B cell (primary cell): Measurements from ENCODE around the gene VCL. TPM values are rescaled to one million over a fixed set of nuclear protein-coding genes. Genes with fewer than 3 reads are reported as not detected.
A peak's percentile ranks its signal among the peaks of the same experiment; 100 is the strongest.

Experiments used
- ATAC-seq: fragments of 200-7000 bp; cut with Tn5 transposase; one replicate; pipeline ENCODE4 v1.10.0; 2021; ENCODE audit warnings: low read depth, mild to moderate bottlenecking, moderate number of reproducible peaks, moderate library complexity
- CTCF ChIA-PET: fragments of 350-600 bp; sonication (Branson Sonifier 250); formaldehyde crosslinking; loops from one replicate; lab custom pipeline; 2021; ENCODE audit warnings: antibody characterized with exemption, inconsistent platforms; lab: Charles Lee
- POLR2A ChIA-PET: fragments of 350-600 bp; sonication (Branson Sonifier 250); formaldehyde crosslinking; loops from one replicate; lab custom pipeline; 2021; ENCODE audit warnings: antibody characterized with exemption; lab: Charles Lee
- DNase-seq: peaks from one replicate; pipeline ENCODE4 v3.0.0; 2013
- H2AFZ ChIP-seq: 2 replicates; pipeline ENCODE4 v1.6.1; 2012; ENCODE audit warnings: mild to moderate bottlenecking, low read depth, low read length; ENCODE audit not compliant: insufficient read depth, poor library complexity, severe bottlenecking
- H3K27ac ChIP-seq, 2 donors: 1 replicate in 1 of 2; 2 replicates in 1 of 2; pipeline ENCODE4 v1.5.1; 2012 to 2013; ENCODE audit warnings: low read length in 2 of 2, mild to moderate bottlenecking in 2 of 2, moderate library complexity in 1 of 2
- H3K27me3 ChIP-seq, 4 experiments: fragments of 200-600 bp in 1 of 4; sonication (generic) in 1 of 4; replicated peaks in 1 of 4; 1 replicate in 2 of 4; 2 replicates in 2 of 4; pipeline versions ENCODE4 v1.6.1 to v1.7.0; 2013 to 2016; ENCODE audit warnings: low read length in 3 of 4, mild to moderate bottlenecking in 2 of 4, mixed read lengths in 1 of 4, moderate library complexity in 1 of 4; ENCODE audit not compliant: insufficient read depth in 4 of 4, control insufficient read depth in 3 of 4; ENCODE audit errors: control extremely low read depth in 1 of 4
- H3K36me3 ChIP-seq, 2 experiments: replicated peaks in 1 of 2; 1 replicate in 1 of 2; 2 replicates in 1 of 2; pipeline versions ENCODE4 v1.6.1 to v1.7.1; 2013; ENCODE audit warnings: low read length in 1 of 2; ENCODE audit not compliant: insufficient read depth in 2 of 2, control insufficient read depth in 1 of 2; ENCODE audit errors: control extremely low read depth in 1 of 2, extremely low read depth in 1 of 2
- H3K4me1 ChIP-seq, 2 donors: fragments of 200-600 bp in 1 of 2; sonication (generic) in 1 of 2; 1 replicate in 1 of 2; 2 replicates in 1 of 2; pipeline versions ENCODE4 v1.5.1 to v1.6.1; 2013 to 2017; ENCODE audit warnings: low read length in 2 of 2; ENCODE audit not compliant: control insufficient read depth in 2 of 2, insufficient read depth in 2 of 2
- H3K4me2 ChIP-seq: replicated peaks from 2 replicates; pipeline ENCODE3; 2012; ENCODE audit warnings: mild to moderate bottlenecking, low read depth, low read length; ENCODE audit not compliant: poor library complexity, severe bottlenecking
- H3K4me3 ChIP-seq, 5 experiments: fragments of 200-600 bp in 1 of 5; sonication (generic) in 1 of 5; 1 replicate in 3 of 5; 2 replicates in 2 of 5; pipeline versions ENCODE4 v1.5.1 to v1.7.0; 2011 to 2016; ENCODE audit warnings: low read length in 4 of 5, mild to moderate bottlenecking in 4 of 5, low read depth in 2 of 5, control low read depth in 1 of 5, moderate library complexity in 1 of 5; ENCODE audit not compliant: insufficient read depth in 1 of 5; ENCODE audit errors: control extremely low read depth in 1 of 5, extremely low read depth in 1 of 5
- H3K79me2 ChIP-seq: fragments of 200-600 bp; sonication (generic); one replicate; pipeline ENCODE4 v1.6.0; 2016; ENCODE audit warnings: low read length; ENCODE audit not compliant: control insufficient read depth, insufficient read depth
- H3K9ac ChIP-seq: fragments of 200-600 bp; sonication (generic); 2 replicates; pipeline ENCODE4 v1.6.1; 2017; ENCODE audit warnings: mild to moderate bottlenecking, low read length, moderate library complexity
- H3K9me3 ChIP-seq, 3 donors: one replicate each; pipeline versions ENCODE4 v1.6.1 to v1.7.1; 2013; ENCODE audit warnings: low read length in 2 of 3; ENCODE audit not compliant: control insufficient read depth in 2 of 3, insufficient read depth in 1 of 3; ENCODE audit errors: control extremely low read depth in 1 of 3
- H4K20me1 ChIP-seq: 2 replicates; pipeline ENCODE4 v1.6.0; 2012; ENCODE audit warnings: mild to moderate bottlenecking, low read length; ENCODE audit not compliant: insufficient read depth, control insufficient read depth, poor library complexity, severe bottlenecking
- H3K27ac Mint-ChIP-seq: one replicate; pipeline ENCODE4 v1.8.0; 2021; ENCODE audit warnings: mixed read lengths
- H3K27me3 Mint-ChIP-seq: one replicate; pipeline ENCODE4 v1.8.0; 2021; ENCODE audit warnings: mixed read lengths
- H3K4me1 Mint-ChIP-seq: one replicate; pipeline ENCODE4 v1.8.0; 2021; ENCODE audit warnings: mixed read lengths
- H3K4me3 Mint-ChIP-seq: one replicate; pipeline ENCODE4 v1.8.0; 2021; ENCODE audit warnings: mixed read lengths
- H3K9me3 Mint-ChIP-seq: one replicate; pipeline ENCODE4 v1.8.0; 2022; ENCODE audit warnings: mixed read lengths; ENCODE audit not compliant: insufficient read depth
- CTCF ChIP-seq: fragments of 200-600 bp; IDR thresholded peaks from one replicate; pipeline ENCODE4 v1.8.0; 2022; ENCODE audit warnings: antibody characterized with exemption, mild to moderate bottlenecking
- EZH2 ChIP-seq: IDR thresholded peaks from 2 replicates; pipeline ENCODE4 v1.6.1; 2012; ENCODE audit warnings: borderline replicate concordance, low read depth, mild to moderate bottlenecking, moderate library complexity, low read length; ENCODE audit not compliant: insufficient read depth, poor library complexity, severe bottlenecking
- WGBS: methylation state at CpG from one replicate; pipeline ENCODE4 v1.1.5; 2013; ENCODE audit warnings: missing lambda C conversion rate; ENCODE audit not compliant: insufficient coverage; 5-methylcytosine and 5-hydroxymethylcytosine counted together
- intact Hi-C: fragments of 100-400 bp; cut with micrococcal nuclease; formaldehyde crosslinking; loops from one replicate; pipeline ENCODE4 v1.10.0; 2022
- polyA plus RNA-seq: library from polyadenylated mRNA; depleted of rRNA; stranded (reverse); fragments of >200 nt; gene quantifications from 2 replicates; pipeline ENCODE4 v1.2.3, GENCODE V29; 2012
- total RNA-seq, 2 donors: library from RNA; stranded (reverse); fragments of 120-200 nt in 1 of 2; gene quantifications; 1 replicate in 1 of 2; 2 replicates in 1 of 2; pipeline versions ENCODE4 v1.2.3 to v1.2.4, GENCODE V29; 2013 to 2022

The VCL gene
- total and polyA plus RNA-seq, 2 donors (not counting 1 experiment from before 2014, with no cell fraction given), result 13.1 to 29.8 TPM

- POLR2A ChIA-PET, result interaction anchor here (1.0 kb wide), 1 partner anchor 14 kb away, joined by 5 read pairs; no protein-coding TSS in a partner anchor
These were observed 38.3 kb upstream of the VCL start for GRCh38 chr10:73959484-73960243.

More at GRCh38 chr10:73959484-73960243, 38.3 kb upstream of the VCL start:
- Mint-ChIP-seq H3K27ac (peak overlapping the region; percentile 99), H3K4me1 (peaks cover 53% of the 10 kb centered on the region), H3K4me3 (peak overlapping the region; percentile 55), H3K9me3 (no peaks in the 10 kb centered on the region), H3K27me3 (no peaks in the 10 kb centered on the region)
- intact Hi-C loops, result loop anchor here (5.0 kb wide), 2 partner anchors 123 to 1158 kb away; no protein-coding TSS in a partner anchor
- TF ChIP-seq CTCF (no peak), EZH2 (no peak)
- H4K20me1 ChIP-seq, result no peaks in the 10 kb centered on the region
- H3K27ac ChIP-seq, result peak overlapping the region; percentile 27 to 71
- WGBS, result 78% methylated on average over 3 of the region's 6 CpGs
- peak overlapping the region; percentile 59 for H2AFZ ChIP-seq
- CTCF ChIA-PET, result interaction anchor here (0.6 to 2.9 kb wide), 9 partner anchors 16 to 80 kb away, joined by 3 to 14 read pairs (median 5); partner anchors contain the start of gene VCL
- no peaks in the 10 kb centered on the region for H3K79me2 ChIP-seq
- peaks cover 50 to 54% of the 10 kb centered on the region in 2 donors for H3K4me1 ChIP-seq
- peak overlapping the region in 1 of 5 experiments; percentile 6 for H3K4me3 ChIP-seq
- H3K9me3 ChIP-seq, result peaks cover 0 to 5% (median 0%) of the 10 kb centered on the region in 3 donors
- no peaks in the 10 kb centered on the region for H3K36me3 ChIP-seq
- DNase-seq, result peak; percentile 29
- ATAC-seq, result no peak
- no peak overlapping the region for H3K9ac ChIP-seq
- H3K4me2 ChIP-seq, result peak overlapping the region; percentile 43
- H3K27me3 ChIP-seq, result no peaks in the 10 kb centered on the region
